Measurements from ENCODE around the gene TFRC. TPM values are rescaled to one million over a fixed set of nuclear protein-coding genes. Genes with fewer than 3 reads are reported as not detected.

Gene TFRC
- total RNA-seq, 1 experiment from 2014 or later: 261 TPM

DNA sequence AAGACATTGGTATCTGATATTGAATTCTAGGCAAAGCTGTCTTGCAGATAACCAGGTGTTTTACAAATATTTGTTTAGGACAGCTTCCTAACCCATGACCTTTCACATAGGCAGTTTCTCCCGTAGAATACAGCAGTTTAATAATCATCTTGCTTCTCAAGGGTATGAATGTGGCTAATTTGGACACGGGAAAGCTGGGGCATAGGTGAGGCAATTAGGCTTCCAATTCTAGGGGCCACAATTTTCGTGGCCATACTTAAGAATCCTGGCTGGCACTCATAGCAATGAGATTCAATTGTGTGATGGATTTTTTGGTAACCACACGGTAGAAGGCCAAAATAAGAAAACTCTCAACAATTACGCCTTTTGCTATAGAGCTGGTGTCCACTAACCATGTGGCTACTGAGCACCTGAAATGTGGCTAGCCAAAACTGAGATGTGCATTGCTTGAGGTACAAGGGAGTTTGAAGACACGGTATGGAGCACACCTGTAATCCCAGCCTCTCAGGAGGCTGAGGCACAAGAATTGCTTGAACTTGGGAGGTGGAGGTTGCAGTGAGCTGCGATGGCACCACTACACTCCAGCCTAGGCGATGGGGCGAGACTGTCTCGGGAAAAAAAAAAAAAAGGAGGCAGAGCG lies 34.4 kb downstream of the TFRC start:
- no peak overlapping the region for H3K4me2 ChIP-seq (ENCODE audit: low read length)
- H3K36me3 ChIP-seq (ENCODE audit: control insufficient read depth in 1 of 2, insufficient read depth in 2 of 2, low read length in 2 of 2): peaks cover 24 to 39% of the 10 kb centered on the region in 2 experiments
- no peaks in the 10 kb centered on the region for H3K4me1 ChIP-seq (ENCODE audit: control insufficient read depth in 1 of 2, insufficient read depth in 2 of 2, low read length in 2 of 2)
- H3K9me3 ChIP-seq (ENCODE audit: control insufficient read depth in 1 of 2, insufficient read depth in 1 of 2, low read depth in 1 of 2, low read length in 2 of 2): no peaks in the 10 kb centered on the region
- BruUV-seq (replicated peaks): no TSS peak
- H3K79me2 ChIP-seq (ENCODE audit: insufficient read depth, low read length): peaks cover 9% of the 10 kb centered on the region; the same call in 1 of the 2 replicates
- ATAC-seq (peak; percentile 15; the same call in 1 of the 2 replicates), DNase-seq (ENCODE audit: low read depth, low spot score) (no peak)
- POLR2A ChIA-PET: interaction anchor here (0.6 kb wide), 1 partner anchor 13 kb away, joined by 3 read pairs; no protein-coding TSS in a partner anchor
- intact Hi-C loops (cut with micrococcal nuclease): no loop called here
- CTCF ChIA-PET: no interaction called here
- TF ChIP-seq CBX3 (IDR thresholded peaks at IDR 0.05; ENCODE audit: low read depth) (no peak), POLR2A (IDR thresholded peaks at IDR 0.05; ENCODE audit: borderline replicate concordance, extremely low read depth, insufficient read depth, insufficient read length) (no peak), CEBPB (IDR thresholded peaks at IDR 0.05; ENCODE audit: low read depth) (no peak), POLR2AphosphoS5 (IDR thresholded peaks at IDR 0.05; ENCODE audit: low read depth, low read length) (no peak), SP1 (IDR thresholded peaks at IDR 0.05; ENCODE audit: low read depth) (no peak), EGR1 (IDR thresholded peaks at IDR 0.05; ENCODE audit: low read depth) (no peak), JUND (IDR thresholded peaks at IDR 0.05) (no peak), EZH2phosphoT487 (IDR thresholded peaks at IDR 0.05; ENCODE audit: borderline replicate concordance) (no peak), RAD21 (IDR thresholded peaks at IDR 0.05; ENCODE audit: low read depth) (no peak), ELF1 (IDR thresholded peaks at IDR 0.05; ENCODE audit: borderline replicate concordance, low read depth) (no peak), FOSL1 (IDR thresholded peaks at IDR 0.05; ENCODE audit: low read depth) (no peak), ZFX (IDR thresholded peaks at IDR 0.05) (no peak), SIN3A (IDR thresholded peaks at IDR 0.05; ENCODE audit: low read depth) (no peak)
- TF ChIP-seq, protein P1, sequence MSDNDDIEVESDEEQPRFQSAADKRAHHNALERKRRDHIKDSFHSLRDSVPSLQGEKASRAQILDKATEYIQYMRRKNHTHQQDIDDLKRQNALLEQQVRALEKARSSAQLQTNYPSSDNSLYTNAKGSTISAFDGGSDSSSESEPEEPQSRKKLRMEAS (IDR thresholded peaks at IDR 0.05): no peak
- H3K9me2 ChIP-seq (ENCODE audit: insufficient read depth): no peaks in the 10 kb centered on the region
- no peak overlapping the region for H3K9ac ChIP-seq (ENCODE audit: low read length)
- H2AFZ ChIP-seq (ENCODE audit: low read depth, low read length, poor library complexity, severe bottlenecking): no peak overlapping the region
- H3K4me3 ChIP-seq (replicated peaks in 1 of 2; ENCODE audit: low read depth in 1 of 2, low read length in 2 of 2): no peak overlapping the region
- no peaks in the 10 kb centered on the region; the same call in 1 of the 2 replicates for H4K20me1 ChIP-seq (ENCODE audit: insufficient read depth)
- H3K27ac ChIP-seq (ENCODE audit: low read depth, low read length): no peak overlapping the region
- H3K27me3 ChIP-seq (ENCODE audit: insufficient read depth, low read length): no peaks in the 10 kb centered on the region
- RAD21 ChIA-PET (ENCODE audit: low non-redundant PET in 1 of 2, low total read pairs in 2 of 2, uncharacterized antibody in 2 of 2, unreplicated experiment in 2 of 2): no interaction called here
